ENCODE measurements around the gene HMGN1. TPM values are rescaled to one million over a fixed set of nuclear protein-coding genes. Genes with fewer than 3 reads are reported as not detected.

Gene HMGN1
- total RNA-seq, 4 donors from 2014 or later: 54.0 to 75.8 (median 60.3) TPM

DNA sequence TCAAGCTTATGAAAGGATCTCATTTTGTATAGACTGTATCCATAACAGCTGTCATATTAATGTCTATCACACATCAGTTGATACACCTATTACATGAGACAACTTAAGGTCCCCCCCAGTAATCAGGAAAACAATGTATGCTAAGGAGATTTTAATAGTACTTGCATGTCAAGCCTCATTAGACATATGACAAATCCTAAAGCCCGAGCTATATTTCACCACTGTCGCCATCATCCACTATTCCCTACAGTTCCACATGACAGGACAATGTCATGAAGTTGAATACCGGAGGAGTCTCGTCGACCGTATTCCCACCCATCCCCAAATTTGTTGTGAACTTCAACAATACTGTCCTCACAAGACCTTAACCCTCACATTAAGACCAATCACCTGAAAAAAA lies 3.4 kb downstream of the HMGN1 start:
- TF ChIP-seq, protein P1, sequence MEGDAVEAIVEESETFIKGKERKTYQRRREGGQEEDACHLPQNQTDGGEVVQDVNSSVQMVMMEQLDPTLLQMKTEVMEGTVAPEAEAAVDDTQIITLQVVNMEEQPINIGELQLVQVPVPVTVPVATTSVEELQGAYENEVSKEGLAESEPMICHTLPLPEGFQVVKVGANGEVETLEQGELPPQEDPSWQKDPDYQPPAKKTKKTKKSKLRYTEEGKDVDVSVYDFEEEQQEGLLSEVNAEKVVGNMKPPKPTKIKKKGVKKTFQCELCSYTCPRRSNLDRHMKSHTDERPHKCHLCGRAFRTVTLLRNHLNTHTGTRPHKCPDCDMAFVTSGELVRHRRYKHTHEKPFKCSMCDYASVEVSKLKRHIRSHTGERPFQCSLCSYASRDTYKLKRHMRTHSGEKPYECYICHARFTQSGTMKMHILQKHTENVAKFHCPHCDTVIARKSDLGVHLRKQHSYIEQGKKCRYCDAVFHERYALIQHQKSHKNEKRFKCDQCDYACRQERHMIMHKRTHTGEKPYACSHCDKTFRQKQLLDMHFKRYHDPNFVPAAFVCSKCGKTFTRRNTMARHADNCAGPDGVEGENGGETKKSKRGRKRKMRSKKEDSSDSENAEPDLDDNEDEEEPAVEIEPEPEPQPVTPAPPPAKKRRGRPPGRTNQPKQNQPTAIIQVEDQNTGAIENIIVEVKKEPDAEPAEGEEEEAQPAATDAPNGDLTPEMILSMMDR (IDR thresholded peaks at IDR 0.05): no peak
- ATAC-seq (ENCODE audit: low FRiP score) (no peak), DNase-seq (ENCODE audit: low spot score) (no peak)

DNA sequence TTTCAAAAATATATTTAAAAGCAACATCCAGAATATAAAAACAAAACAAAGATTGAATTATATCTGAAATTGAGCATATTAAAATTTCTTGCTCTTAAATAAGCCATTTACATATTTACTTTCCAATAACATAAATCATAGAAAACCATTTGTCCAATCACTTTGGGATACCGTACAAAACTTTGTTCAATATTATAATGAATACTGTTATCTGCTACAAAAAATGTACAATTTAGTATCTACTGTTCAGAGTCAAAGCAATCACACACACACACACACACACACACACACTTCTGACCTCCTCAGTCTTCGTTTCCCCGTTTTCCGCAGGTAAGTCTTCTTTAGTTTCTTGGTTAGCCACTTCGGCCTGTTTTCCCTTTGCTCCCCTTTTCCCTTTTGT lies 4.0 kb downstream of the HMGN1 start:
- DNase-seq (ENCODE audit: low spot score) (no peak), ATAC-seq (ENCODE audit: low FRiP score) (no peak)
- TF ChIP-seq, protein P1 (IDR thresholded peaks at IDR 0.05): no peak

DNA sequence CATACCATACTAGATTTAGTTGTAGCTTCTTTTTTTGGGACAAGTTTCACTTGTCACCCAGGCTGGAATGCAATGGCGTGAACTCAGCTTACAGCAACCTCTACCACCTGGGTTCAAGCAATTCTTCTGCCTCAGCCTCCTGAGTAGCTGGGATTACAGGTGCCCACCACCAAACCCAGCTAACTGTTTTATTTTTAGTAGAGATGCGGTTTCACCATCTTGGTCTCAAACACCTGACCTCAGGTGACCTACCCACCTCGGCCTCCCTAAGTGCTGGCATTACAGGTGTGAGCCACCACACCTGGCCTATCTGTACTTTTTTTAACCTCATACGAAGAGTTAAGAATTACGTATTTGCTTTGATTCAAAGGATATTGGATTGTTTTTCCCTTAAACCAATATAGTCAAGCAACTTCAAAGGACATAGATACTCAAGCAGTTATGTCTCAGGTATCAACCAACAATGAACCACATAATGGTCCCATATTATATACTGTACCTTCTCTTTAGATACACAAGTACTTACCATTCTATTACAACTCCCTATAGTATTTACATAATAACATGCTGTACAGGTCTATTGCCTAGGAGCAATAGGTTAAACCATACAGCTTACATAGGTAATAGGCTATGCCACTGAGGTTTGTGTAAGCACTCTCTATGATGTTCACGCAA lies 7.5 kb downstream of the HMGN1 start:
- DNase-seq (ENCODE audit: low spot score) (no peak), ATAC-seq (ENCODE audit: low FRiP score) (no peak)
- TF ChIP-seq, protein P1 (IDR thresholded peaks at IDR 0.05): no peak

DNA sequence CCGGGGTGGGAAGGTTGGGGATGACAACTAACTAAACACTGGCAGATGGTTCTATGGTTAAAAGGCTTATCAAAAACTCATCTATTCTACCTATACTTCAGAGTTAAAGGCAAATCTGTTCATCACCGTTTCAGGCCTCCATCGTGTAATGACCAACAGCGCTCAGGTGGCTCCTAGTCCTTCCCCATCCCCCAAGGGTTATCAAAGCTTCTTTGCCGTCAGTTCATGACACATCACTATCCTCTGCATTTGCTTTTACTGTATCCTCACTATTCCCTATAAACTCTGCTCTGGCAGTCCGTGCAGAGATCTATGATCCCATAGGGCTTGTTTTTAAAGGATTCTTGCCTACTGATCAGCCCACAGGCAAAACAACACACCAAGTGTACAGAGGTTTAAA lies 8.2 kb downstream of the HMGN1 start:
- ATAC-seq (ENCODE audit: low FRiP score) (no peak), DNase-seq (ENCODE audit: low spot score) (no peak)
- TF ChIP-seq, protein P1 (IDR thresholded peaks at IDR 0.05): no peak

DNA sequence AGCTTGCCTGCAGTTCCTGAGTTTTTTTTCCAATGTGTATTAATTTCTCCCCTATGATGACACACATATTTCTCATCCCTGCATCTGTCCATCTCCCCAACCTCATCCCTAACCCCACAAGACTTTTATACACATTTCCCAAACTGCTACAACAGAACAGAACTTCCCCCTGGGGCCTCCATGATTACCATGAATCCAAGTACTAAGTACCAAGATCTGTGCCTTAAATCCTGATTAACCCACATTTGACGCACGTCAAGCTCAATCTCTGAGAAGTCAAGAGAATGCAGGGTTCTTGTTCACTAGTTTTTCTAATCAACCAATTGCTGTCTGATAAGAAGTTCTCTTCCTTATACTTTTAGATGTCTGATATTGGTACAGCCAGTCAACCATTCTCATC lies 9.7 kb downstream of the HMGN1 start:
- TF ChIP-seq, protein P1 (IDR thresholded peaks at IDR 0.05): no peak
- no peak for DNase-seq (ENCODE audit: low spot score)
- ATAC-seq (ENCODE audit: low FRiP score): no peak

DNA sequence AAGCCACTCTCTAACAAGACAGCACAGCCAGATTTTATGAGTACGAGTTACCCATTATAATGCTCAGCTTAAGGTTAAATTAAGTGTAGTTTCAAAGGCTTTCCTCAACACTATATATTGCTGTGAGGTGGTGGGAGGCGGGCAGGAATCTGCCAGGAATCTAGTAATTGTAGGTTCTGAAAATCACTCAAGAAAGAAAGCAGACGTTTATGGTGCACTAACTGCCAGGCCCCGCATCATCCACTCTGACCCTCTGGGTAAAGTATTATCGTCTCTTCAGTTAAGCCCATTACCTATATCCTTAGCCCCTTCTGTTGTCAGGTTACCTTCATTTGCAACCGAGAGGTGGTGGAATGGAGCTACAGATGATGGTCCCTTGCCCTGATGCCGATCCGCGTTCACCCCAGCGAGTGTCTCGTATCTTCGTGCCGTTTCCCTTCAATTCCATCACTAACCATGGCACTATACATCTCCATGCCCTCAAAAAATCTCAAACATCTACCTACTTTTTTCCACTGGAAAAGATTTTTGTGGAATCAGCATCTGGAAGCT lies 12.4 kb downstream of the HMGN1 start:
- DNase-seq (ENCODE audit: low spot score) (no peak), ATAC-seq (ENCODE audit: low FRiP score) (no peak)
- TF ChIP-seq, protein P1 (IDR thresholded peaks at IDR 0.05): no peak

DNA sequence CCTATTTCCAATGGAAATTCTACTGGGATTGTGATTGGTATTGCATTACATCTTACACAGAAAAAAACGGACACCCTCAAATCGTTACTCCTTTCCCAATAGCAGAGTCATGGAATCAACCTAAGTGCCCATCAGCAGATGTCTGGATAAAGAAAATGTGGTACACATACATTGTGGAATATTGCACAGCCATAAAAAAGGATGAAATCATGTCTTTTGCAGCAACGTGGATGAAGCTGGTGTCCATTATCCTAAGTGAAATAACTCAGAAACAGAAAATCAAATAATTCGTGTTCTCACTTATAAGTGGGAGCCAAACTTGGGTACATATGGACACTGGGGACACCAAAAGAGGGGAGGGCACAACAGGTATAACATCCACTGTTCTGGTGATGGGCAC lies 14.3 kb downstream of the HMGN1 start:
- TF ChIP-seq, protein P1 (IDR thresholded peaks at IDR 0.05): no peak
- DNase-seq (ENCODE audit: low spot score): no peak
- ATAC-seq (ENCODE audit: low FRiP score): no peak
